HL-60 (cell line): ENCODE measurements around the gene LARP4.
A peak's percentile ranks its signal among the peaks of the same experiment; 100 is the strongest.

ENCODE experiments used
- DNase-seq, 2 experiments: peaks; one replicate each; pipeline ENCODE4 v3.0.0-alpha.2; 2010 to 2020; ENCODE audit warnings: low read depth in 1 of 2, low spot score in 1 of 2
- H3K27ac ChIP-seq: fragments of 250-450 bp; sonication (Bioruptor Pico); replicated peaks from 2 replicates; pipeline ENCODE4 v1.5.1; 2020; ENCODE audit warnings: mild to moderate bottlenecking, moderate library complexity
- H3K27me3 ChIP-seq: fragments of 250-450 bp; sonication (Bioruptor Pico); 2 replicates; pipeline ENCODE4 v1.5.1; 2021; ENCODE audit warnings: mild to moderate bottlenecking, moderate library complexity; ENCODE audit not compliant: insufficient read depth, poor library complexity, severe bottlenecking
- H3K4me3 ChIP-seq: replicated peaks from 2 replicates; pipeline ENCODE4 v1.5.1; 2011; ENCODE audit warnings: mild to moderate bottlenecking, control low read depth, low read length; ENCODE audit not compliant: insufficient read depth
- CTCF ChIP-seq: IDR thresholded peaks from one replicate; pipeline ENCODE4 v1.5.1; 2011; ENCODE audit warnings: low read length, control low read depth, inconsistent platforms; ENCODE audit not compliant: insufficient read depth
- GABPA ChIP-seq: IDR thresholded peaks from 2 replicates; pipeline ENCODE4 v1.6.1; 2012; ENCODE audit warnings: low read depth
- POLR2AphosphoS5 ChIP-seq: IDR thresholded peaks from 2 replicates; pipeline ENCODE4 v1.6.1; 2012; ENCODE audit warnings: low read depth
- REST ChIP-seq: IDR thresholded peaks from 2 replicates; pipeline ENCODE4 v1.6.1; 2012; ENCODE audit warnings: low read depth; ENCODE audit not compliant: insufficient replicate concordance
- SPI1 ChIP-seq: IDR thresholded peaks from 2 replicates; pipeline ENCODE4 v1.6.1; 2012; ENCODE audit warnings: low read depth, mild to moderate bottlenecking, borderline replicate concordance

LARP4 gene

GRCh38 chr12:50515587-50515986 is 114.9 kb downstream of the LARP4 start:
- Histone ChIP-seq H3K4me3 (no peak overlapping the region), H3K27me3 (no peaks in the 10 kb centered on the region), H3K27ac (peak overlapping the region; percentile 78)
- peak in 1 of 2 experiments; percentile 79 for DNase-seq
- no peak for TF ChIP-seq SPI1

- peak; percentile 56; the same call in 1 of the 2 replicates for TF ChIP-seq SPI1
- TF ChIP-seq GABPA = no peak
- TF ChIP-seq REST = no peak
- DNase-seq = peak in 1 of 2 experiments; percentile 76
- Histone ChIP-seq H3K27me3 (no peaks in the 10 kb centered on the region), H3K4me3 (peak overlapping the region; percentile 19), H3K27ac (peak overlapping the region; percentile 78)
Observed at GRCh38 chr12:50517421-50518048, 116.8 kb downstream of the LARP4 start.

- TF ChIP-seq SPI1 = no peak
- TF ChIP-seq GABPA = no peak
- no peak for TF ChIP-seq CTCF
- TF ChIP-seq POLR2AphosphoS5 = no peak
- no peak for TF ChIP-seq REST
- Histone ChIP-seq H3K4me3 (peak overlapping the region; percentile 19), H3K27me3 (no peaks in the 10 kb centered on the region), H3K27ac (peak overlapping the region; percentile 78)
- peak in 1 of 2 experiments; percentile 24 for DNase-seq
Observed at GRCh38 chr12:50518090-50518489, 117.4 kb downstream of the LARP4 start.

- no peak for DNase-seq
- no peaks in the 10 kb centered on the region for H3K27me3 ChIP-seq
- no peak overlapping the region for H3K27ac ChIP-seq
- TF ChIP-seq POLR2AphosphoS5 (no peak), REST (no peak), CTCF (no peak), SPI1 (no peak)
- H3K4me3 ChIP-seq = no peak overlapping the region
Observed at GRCh38 chr12:50519353-50519752, 118.7 kb downstream of the LARP4 start.
